CD4-positive, alpha-beta T cell treated with Interleukin-6 at 100 ng/mL for 8 hours (primary cell): ENCODE measurements around the gene ADGRL2.

ENCODE experiments used
- DNase-seq: peaks from one replicate; pipeline ENCODE4 v3.0.0-alpha.2; 2020; ENCODE audit warnings: mixed read lengths, low spot score

Gene ADGRL2

DNA sequence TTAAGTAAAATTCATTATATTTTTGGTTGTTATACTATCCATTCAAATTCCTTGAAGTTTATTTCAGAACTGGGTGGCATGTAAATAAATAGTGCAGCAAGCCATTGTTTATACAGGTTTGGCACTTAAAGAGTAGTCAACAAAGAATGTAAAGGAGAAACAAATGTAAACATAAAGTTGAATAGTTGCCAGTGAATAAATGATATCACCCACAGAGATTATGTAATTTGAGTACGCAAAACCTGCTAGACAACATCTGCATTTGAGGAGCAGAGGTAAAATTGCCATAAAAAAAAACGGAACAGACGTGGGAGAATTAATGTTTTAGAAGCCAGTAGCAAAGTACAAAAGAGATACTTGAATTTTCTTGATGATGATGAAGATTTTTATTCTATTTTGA is 111.6 kb downstream of the ADGRL2 start:
- no peak for DNase-seq

DNA sequence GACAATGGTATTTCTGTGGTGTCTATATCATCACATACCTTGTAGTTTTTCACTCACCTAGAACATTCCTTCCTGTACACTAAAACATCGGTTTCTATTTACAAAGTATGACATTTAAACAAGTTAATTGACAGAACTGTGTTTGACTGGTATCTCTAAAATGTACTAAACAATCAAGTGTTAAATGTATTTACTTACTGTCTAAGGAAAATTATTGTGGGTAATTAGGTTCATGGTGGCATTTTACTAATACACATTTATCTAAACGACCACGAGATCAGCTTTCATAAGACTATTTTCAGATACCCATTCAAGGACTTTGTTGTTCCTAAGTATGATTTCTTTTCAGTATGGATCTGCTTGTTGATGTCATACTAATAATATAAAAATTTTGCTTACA is 115.2 kb downstream of the ADGRL2 start:
- no peak for DNase-seq

DNA sequence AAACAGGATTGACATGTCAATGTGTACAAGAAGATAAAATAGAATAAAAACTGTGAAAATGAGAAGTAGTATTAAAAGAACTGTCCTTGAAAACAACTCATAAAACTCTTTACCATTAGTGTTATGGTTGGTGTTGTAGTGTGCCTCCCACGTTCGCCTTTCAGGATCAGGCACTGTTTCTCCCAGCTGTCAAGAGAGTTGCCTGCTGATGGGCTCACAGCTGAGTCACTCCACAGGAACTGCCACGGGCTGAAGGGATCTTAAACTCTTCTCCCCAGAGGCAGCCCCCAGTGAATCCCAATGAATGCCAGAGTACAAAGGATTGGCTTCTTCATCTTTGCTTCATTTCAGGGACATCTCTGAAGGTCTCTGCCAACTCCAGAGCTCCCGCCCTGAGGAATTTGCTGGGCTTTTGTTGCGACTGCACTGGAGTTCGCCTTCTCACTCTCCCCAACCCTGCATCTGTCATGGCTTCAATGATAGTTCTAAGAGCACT is 119.6 kb downstream of the ADGRL2 start:
- DNase-seq: no peak

GRCh38 chr1:81920886-81921285 is 120.2 kb downstream of the ADGRL2 start:
- no peak for DNase-seq

GRCh38 chr1:81921344-81921743 is 120.6 kb downstream of the ADGRL2 start:
- DNase-seq: no peak

GRCh38 chr1:81921851-81922462 is 121.2 kb downstream of the ADGRL2 start:
- DNase-seq: no peak

DNA sequence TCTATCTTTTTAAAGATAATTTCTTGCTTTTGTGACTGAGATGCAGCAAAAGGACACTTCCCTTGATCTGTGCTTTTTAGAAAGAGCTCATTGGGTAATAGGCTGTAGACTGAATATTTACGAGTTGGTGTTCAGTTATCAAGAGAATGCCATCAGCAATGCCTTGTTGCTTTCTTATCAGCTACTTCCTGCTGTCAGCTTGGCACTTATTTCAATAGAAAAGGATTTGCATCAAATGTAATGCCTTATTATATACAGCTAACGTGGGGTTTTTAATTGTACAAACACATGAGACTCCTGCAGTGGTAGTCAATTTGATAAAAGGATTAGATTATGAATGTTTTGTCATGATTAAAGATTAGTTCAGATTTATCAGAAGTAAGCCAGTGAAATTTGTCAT is 122.2 kb downstream of the ADGRL2 start:
- no peak for DNase-seq

GRCh38 chr1:81929106-81929505 is 128.4 kb downstream of the ADGRL2 start:
- DNase-seq: no peak

GRCh38 chr1:81936853-81937252 is 136.1 kb downstream of the ADGRL2 start:
- no peak for DNase-seq

- no peak for DNase-seq
These were observed 137.2 kb downstream of the ADGRL2 start for GRCh38 chr1:81937791-81938450.

- DNase-seq: no peak
These were observed 147.8 kb downstream of the ADGRL2 start for GRCh38 chr1:81948495-81948894.

DNA sequence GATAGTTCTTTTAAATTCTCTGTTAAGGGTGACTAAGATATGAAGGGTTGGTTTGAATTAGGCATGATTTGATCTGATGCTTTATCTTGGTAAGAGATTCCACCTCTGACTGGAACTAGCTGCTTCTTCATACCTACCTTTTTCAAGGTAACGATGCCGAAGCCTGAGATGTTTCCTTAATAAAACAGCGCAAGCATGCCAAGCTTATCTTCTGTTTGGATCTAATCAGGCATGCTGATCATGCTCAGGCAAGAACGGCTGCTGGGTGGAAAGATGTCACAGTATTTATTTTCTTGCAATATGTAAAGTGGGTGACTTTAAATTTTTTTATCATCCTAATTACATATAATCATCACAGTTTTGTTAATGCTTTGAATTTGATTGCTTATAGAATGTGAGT is 148.7 kb downstream of the ADGRL2 start:
- DNase-seq: no peak

GRCh38 chr1:81950037-81950436 is 149.3 kb downstream of the ADGRL2 start:
- no peak for DNase-seq

GRCh38 chr1:81950591-81951244 is 150.0 kb downstream of the ADGRL2 start:
- no peak for DNase-seq

GRCh38 chr1:81954534-81955020 is 153.8 kb downstream of the ADGRL2 start:
- no peak for DNase-seq

DNA sequence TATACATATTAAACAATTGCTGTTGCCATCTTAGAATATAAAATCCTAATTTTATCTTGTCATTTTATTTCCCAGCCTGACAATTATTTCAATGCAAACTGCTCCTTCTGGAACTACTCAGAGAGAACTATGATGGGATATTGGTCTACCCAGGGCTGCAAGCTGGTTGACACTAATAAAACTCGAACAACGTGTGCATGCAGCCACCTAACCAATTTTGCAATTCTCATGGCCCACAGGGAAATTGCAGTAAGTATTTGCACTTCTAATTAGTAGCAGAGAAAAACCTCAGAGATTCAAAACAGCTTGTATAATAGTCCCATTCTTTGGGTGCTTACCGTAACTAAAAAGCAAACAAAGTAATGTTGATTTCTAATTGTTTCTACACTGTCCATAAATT is 167.2 kb downstream of the ADGRL2 start:
- DNase-seq: no peak

- no peak for DNase-seq
These were observed 169.7 kb downstream of the ADGRL2 start for GRCh38 chr1:81970416-81970815.

DNA sequence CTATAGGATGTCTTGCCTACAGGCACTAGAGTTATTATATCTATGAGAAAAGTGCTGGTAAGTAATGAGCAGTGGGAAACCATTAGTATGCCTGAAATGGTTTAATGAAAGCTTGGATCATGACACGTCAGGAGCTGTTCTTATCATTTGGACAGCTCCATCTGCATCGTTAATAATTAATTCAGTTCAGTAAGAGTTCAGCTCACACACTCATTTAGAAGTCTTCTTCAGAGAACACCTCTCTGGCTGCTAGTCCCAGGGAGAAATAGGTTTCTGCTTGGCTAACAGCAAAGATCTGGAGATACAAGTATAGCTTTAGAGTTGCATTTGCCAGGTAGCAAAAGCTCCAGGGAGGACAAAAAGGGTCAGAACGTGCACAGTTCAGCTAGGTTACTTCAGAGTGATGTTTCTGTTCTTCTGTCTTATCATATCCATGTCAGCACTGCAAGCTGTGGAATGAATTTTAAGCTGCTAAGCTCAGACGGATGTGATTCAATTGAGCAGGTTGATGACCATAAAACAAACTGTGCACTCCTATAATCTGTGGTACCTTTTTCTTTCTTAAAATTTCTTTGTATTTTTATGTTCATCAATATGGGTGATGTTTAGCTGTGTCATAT is 173.6 kb downstream of the ADGRL2 start:
- no peak for DNase-seq

- no peak for DNase-seq
These were observed 174.3 kb downstream of the ADGRL2 start for GRCh38 chr1:81974883-81975555.

- no peak for DNase-seq
These were observed 175.8 kb downstream of the ADGRL2 start for GRCh38 chr1:81976539-81976938.

- no peak for DNase-seq
These were observed 178.2 kb downstream of the ADGRL2 start for GRCh38 chr1:81978945-81979344.

DNA sequence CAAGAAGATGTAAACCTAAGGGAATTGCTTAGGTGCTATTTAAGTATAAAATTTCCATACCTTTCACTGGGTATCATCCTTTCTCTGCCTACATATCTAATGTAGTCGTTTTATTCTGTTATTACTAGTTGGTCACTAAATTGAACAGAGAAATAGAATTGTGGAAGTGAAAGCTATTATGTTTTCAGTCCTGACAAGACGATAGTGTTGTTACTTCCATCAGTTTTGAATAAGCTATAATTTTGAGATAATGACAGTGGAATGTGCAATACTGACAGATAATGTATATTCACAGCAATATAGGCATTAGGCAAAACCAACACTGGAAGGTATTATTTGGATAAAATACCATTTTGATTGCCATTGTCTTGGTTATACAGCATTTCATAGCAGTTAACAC is 181.8 kb downstream of the ADGRL2 start:
- no peak for DNase-seq
